NCI-H146 (cell line): ENCODE data around the gene CHRNB1.

Experiments used
- DNase-seq: peaks from one replicate; lab custom pipeline; 2025; lab: John Stamatoyannopoulos, UW

Gene CHRNB1, protein sequence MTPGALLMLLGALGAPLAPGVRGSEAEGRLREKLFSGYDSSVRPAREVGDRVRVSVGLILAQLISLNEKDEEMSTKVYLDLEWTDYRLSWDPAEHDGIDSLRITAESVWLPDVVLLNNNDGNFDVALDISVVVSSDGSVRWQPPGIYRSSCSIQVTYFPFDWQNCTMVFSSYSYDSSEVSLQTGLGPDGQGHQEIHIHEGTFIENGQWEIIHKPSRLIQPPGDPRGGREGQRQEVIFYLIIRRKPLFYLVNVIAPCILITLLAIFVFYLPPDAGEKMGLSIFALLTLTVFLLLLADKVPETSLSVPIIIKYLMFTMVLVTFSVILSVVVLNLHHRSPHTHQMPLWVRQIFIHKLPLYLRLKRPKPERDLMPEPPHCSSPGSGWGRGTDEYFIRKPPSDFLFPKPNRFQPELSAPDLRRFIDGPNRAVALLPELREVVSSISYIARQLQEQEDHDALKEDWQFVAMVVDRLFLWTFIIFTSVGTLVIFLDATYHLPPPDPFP

DNA sequence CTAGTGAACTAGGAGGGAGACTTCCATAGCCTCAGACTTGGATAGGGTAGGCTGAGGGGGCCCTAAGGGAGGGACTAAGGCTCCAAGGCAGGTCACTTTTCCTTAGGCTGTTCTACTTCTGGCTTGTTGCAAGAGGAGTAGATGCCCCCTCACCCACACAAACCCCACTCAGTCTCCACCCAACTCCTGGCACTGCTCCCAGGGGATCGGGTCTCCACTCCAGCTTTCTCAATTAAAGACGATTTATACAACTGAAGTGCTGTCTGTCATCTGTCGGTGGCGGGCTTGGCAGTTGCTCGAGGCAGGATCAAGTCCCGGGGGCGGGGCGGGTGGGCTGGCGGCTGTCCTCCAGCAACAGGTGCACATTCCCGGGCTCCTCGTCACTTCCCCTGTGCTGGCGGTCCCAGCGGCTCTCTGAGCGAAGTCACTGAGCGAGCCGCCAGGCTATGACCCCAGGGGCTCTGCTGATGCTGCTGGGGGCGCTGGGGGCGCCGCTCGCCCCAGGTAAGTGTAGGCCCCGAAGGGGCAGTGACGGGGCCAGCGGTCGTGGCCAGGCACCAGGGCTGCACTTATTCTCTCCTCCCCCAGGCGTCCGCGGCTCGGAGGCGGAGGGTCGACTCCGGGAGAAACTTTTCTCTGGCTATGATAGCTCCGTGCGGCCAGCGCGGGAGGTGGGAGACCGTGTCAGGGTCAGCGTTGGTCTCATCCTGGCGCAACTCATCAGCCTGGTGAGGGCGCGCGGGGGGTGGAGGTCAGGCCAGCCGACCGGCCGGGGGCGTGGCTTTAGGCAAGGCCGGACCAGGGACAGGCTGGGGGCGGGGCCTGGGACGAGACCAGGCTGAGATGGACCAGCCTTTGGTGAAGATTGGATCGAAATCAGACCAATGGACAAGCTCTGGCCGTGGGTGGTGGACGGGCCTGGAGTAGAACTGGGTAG, at the start of gene CHRNB1:
Gene CHRNB1, plus strand, starts transcription at position 380 of the 937 bp plus-strand sequence. Its CDS starts 67 bp downstream, at position 447.
- no peak for DNase-seq

DNA sequence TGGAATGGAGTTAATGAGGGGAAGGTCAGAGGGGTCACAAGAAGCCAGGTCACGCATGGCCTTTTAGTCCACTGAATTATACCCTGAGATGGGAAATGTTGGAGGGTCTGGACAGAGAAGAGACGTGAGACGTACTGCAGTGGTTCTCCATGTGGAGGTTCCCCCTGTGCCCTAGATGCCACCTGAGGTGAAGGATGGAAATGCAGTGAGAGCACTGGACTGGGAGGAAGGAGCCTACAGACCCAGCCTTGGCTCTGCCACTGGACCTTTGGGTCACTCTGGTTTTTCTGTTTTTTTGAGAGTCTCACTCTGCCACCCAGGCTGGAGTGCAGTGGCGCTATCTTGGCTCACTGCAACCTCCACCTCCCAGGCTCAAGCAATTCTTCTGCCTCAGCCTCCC, 48.7 kb upstream of the CHRNB1 start:
- no peak for DNase-seq

DNA sequence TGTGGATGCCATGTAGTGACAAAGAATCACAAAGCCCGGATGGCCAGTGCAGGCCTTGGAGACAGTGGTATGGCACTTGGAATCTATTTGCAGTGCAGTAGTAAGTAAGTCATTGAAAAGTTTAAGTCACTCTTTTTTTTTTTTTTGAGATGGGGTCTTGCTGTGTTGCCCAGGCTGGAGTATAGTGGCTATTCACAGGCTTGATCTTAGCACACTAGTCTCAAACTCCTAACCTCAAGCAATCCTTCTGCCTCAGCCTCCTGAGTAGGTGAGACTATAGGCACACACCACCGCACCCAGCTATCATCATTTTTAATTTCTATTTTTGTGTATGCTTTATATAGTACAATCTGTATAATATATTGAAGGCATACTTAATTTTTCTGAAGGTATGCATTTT, 46.2 kb upstream of the CHRNB1 start:
- no peak for DNase-seq

DNA sequence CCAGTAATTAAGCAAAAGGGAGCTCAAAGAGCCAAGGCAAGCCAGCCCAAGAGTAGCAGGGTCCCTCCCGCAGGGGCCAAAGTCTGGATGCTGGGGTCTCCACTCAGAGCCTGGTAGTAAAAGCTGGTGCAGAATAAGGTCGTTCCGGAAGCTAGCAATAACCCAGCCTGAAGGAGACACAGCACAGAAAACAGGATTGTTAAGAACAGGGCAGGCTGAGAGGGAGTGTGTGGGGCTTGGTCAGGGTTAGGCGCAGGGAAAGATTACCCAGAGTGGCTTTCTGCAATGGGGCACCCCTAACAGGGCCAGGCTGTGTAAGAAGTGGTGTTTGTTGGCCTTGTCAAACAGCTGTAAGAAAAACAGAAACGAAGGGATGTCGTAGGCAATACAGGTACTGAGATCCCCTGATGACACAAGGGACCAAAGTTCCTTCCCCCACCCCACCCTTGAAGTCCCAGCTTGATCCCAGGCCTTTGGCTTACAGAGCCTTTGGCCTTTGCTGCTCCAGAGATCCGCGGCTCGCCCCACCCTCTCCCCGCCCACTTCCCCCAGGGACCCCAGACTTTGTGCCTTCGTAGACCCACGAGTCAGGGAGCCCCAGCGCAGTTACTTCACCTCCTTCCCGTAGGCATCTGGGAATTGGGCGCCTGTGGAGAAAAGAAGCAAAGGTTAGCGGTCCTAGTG, 41.7 kb upstream of the CHRNB1 start:
- DNase-seq, result no peak

DNA sequence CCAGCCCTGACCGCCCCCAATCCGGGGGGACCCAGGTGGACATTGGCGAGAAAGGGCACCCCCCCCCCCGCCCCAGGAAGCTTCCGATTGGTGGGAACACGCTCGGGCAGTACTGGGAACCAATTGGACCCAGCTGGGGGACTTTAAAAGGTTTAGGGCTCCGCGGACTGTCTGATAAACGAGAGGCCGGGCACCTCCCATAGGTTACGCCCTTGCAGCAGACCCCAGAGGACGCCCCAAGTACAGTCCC, 41.2 kb upstream of the CHRNB1 start:
- DNase-seq, result no peak

DNA sequence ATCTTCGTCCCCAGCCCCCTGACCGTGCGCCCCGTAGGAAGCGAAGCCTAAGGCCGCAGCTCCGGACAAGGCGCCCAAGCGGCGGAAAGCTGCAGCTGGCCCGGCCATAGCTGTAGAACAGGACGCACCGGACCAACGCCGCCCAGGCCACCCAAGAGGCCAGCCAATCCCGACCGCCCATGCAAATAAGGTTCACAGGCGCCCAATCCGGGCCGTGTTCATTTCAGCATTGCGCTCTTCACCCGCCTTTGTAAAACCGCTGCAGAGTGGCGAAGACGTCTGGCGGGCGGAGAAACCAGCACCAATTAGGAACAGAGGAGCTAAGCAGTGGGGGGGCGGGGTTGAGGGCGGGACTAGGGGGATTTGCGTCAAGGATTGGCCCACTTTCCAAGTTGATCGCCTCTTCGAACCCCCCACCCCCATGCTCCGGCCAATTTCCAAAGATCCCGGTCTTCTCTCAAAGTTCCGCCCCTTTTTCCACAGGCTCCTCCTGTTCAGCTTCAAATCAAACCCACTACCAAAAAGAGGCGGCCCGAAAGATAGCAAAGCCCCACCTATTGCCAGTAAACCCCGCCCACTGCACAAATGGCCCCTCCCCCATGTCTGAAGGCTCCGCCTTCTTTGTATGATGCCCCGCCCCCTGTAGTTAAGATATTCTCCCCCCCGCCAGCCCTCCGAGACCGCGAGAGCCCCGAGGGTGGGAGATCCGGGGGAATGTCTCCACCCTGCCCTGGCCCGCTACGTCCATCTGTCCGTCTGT, 40.7 kb upstream of the CHRNB1 start, which contains the start of gene TMEM256:
Gene TMEM256, minus strand, starts transcription at position 121 of the 760 bp plus-strand sequence. Its CDS starts 13 bp downstream, at position 108.
- peak; percentile 99 for DNase-seq

DNA sequence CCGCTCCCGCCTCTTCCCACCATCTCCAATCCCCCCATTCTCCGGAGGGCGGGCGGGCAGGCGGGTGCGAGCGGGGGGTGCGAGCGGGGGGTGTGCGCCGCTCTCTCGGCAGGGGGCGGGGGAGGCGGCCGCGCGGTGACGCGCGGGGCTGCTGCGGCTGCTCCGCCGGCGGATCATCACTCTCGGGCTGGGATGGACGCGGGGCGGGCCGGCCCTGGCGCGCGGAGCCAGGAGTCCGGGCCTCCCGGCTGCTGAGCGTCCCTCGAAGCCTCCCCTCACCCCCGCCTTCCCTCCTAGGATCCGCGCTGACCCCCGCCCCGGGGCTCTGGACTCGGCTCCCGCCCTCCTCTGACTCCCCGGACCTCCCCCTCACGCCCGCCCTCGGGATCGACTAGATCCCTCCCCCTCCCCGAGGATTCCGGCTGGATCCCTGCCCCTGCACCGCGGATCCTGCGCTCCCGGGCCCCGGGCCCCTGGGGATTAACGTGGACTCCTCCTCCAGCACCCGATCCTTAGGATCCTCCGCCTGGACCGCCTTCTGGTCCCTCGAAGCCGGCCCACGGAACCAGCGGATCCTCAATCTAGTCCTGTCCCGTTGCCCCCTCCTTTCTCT, 40.0 kb upstream of the CHRNB1 start:
- DNase-seq, result peak; percentile 72

DNA sequence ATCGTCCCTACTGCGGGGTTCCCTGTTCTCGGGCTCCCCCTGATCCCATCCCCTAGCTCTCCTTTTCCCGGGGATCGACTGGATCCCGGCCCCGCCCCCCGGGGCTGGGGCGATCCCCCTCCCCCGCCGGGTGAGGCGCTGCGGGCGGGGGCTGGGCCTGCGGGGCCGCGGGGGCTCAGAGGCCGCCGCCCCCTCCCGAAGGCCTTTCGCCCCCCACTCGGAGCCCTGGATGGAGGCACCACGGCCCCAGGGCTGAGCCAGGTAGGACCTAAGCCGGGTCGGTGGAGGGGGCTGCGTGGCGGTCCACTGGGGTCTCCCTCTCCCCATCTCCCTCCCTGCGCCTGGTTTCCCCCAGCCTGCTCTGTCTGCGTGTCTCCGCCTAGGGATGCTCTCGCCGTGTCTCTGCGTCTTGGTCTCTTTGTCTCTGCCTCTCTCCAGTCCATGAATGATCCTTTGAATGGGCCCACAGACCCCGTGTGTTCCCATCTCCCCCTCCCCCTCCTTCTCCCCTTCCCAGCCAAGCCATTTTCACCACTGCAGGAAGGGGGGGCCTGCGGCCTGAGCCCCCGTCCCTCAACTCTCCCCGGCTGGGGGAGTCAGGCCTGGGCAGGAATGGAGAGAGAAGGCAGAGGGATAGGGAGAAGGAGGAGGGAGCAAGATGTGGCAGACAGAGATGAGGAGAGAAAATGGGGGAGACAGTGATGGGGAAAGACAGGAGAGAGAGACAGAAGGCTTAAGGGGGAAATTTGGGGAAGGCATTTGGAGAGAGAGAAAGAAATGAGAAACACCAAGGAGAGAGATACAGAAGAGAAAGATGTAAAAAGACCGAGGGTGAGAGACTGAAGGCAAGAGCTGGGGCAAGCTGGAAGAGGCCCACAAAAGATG, 39.3 kb upstream of the CHRNB1 start:
- no peak for DNase-seq

DNA sequence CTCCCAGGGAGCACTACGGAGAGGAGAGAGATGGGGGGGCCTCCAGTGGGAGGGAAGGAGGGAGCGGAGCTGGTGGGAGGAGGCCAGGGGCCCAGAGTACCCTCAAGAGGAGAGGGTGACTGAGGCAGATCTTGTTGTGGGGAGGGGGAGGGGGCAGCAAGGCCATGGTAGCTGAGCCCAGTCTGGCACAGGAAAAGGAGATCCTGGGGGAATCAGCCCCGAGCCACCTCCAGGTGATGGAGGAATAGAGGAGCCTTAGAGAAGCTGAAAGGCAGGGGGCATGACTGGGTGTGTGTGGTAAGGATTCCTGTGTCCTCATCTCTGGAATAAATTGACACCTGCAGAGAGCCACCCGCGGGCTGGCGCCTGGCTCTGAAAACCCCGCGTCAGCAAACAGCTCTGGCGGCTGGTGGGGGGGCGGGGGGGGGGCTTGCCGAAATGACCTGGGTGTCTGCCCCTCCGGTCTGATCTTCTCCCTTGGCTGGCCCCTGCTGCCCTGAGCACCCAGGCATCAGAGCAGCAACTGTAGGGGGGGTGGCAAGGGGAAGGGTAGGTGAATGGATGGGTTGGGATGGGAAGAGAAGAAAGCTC, 38.5 kb upstream of the CHRNB1 start:
- peak; percentile 66 for DNase-seq

DNA sequence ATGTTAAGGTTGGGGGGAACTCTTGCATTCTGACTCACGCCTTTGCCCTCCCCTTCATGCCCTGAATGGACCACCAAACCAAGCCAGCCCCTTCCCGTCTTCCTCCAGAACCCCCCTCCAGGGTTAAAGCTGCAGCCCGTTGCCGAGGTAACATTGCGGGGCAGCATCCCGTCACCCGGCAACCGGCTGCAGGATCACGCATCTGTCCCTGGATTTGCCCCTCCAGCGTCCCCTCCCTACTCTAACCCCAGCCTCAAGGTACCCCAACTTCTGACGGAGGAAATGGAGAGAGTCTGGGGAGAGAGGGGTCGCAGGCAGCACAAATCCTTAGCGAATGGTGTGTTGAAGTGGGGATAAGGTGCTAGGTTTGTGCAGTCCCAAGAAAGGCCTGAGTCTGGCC, 37.8 kb upstream of the CHRNB1 start:
- DNase-seq, result no peak

DNA sequence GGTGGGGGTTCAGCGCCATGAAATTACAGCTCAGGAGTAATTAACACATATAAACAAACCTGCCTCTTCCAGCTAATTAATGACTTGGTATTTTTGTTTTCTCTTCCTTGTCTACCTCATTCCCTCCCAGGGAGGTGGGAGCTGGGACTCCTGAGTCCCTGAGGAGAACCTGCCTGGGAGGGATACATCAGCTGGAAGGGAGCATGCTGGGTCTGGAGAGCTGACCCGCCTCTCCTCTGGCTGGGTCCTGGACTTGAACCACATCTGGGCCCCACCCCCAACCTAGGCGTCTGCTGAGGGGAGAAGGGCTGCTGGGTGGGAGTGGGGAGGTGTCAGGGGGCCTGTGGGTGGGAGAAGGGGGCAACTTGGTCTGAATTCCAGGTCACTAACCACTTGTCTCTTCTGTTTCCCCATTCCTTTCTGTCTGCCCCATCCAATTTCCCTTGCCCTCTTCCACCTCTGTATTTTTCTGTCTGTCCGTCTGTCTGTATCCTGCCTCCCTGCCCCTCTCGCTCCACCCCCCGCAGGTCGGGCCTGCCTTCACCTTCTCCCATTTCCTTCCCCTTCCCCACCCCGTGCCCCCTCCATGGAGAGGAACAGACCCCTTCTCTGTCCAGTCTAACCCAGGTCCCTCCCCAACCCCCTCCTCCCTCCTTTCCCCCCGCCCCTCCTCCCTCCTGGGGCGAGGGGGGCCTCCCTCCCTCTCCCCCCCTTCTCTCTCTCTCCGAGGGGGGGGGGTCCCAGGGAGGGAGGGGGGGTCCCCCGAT, 37.2 kb upstream of the CHRNB1 start, which contains the start of gene NLGN2:
Gene NLGN2, plus strand, starts transcription at position 361 of the 767 bp plus-strand sequence. CDS start 411 bp downstream, outside the sequence.
- DNase-seq, result no peak

DNA sequence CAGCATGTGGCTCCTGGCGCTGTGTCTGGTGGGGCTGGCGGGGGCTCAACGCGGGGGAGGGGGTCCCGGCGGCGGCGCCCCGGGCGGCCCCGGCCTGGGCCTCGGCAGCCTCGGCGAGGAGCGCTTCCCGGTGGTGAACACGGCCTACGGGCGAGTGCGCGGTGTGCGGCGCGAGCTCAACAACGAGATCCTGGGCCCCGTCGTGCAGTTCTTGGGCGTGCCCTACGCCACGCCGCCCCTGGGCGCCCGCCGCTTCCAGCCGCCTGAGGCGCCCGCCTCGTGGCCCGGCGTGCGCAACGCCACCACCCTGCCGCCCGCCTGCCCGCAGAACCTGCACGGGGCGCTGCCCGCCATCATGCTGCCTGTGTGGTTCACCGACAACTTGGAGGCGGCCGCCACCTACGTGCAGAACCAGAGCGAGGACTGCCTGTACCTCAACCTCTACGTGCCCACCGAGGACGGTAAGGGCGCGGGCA, 36.6 kb upstream of the CHRNB1 start:
- DNase-seq, result no peak

DNA sequence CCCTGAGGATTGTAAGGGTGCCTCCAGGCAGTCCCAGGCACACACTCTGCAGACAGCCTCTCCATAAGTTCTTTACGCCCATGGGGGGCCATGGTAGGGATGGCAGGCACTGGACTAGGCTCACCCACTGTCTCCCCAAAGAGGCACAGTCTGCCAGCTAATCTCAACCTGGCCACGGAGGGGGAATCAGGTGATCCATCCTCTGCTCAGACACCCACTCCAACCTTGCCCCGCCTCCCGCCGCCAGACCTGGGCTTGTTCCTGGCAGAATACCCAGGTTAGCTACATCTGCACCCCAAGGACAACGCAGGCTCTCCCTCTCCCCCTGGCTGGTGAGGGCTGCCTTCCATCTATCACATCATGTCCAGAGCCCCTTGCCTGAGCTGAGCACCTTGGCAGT, 36.0 kb upstream of the CHRNB1 start:
- no peak for DNase-seq

DNA sequence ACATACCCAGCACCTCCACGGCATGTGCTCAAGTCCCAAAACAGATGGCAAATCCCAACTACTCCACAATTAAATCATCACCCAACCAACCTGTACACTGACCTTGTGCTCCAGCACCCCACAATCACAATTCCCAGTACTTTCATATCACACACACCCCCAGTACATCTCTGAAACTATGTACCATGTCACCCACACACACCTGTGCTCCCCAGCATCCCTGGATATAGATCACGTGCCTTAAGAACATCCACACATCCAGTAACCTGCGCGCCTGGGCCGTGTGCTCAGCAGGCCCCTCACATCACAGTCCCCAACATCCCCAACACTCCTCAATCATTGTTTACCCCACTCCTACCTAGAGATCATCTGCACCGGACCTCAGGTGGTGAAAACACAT, 35.1 kb upstream of the CHRNB1 start:
- no peak for DNase-seq

DNA sequence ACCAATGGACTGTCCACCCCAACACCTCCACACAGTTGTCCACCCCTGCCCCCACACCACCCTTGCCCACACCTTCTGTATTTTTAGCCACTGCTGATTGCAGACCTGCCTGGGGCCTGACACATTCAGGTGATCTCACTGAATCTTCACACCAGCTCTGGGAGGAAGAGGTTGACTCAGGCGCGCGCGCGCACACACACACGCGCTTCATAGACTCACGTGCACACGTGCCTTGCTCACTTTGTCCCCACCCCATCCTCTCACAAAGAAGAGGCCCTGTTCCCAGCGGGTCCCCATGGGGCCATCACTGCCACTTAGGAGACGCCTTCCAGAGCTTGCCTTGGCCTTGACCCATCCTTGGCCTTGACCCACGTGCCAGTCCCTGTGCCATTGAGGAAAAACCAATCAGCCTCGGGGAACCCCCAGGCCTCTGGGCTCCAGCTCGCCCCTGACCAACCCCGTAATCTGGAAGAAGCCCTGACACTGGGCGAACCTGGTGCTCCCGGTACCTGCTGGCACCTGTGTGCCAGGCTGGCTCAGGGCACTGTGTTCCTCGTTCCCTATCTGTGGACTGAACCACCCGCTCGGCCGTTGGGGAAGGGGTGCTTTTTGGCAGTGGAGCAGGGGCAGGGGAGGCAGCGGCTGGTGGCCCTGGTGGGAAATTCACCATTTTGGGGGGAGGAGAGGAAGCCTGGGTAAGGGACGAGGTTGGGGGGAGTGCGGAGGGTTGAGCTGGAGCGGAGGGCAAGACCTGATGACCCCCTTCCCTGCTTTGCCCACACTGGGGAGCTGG, 34.0 kb upstream of the CHRNB1 start:
- DNase-seq, result no peak

DNA sequence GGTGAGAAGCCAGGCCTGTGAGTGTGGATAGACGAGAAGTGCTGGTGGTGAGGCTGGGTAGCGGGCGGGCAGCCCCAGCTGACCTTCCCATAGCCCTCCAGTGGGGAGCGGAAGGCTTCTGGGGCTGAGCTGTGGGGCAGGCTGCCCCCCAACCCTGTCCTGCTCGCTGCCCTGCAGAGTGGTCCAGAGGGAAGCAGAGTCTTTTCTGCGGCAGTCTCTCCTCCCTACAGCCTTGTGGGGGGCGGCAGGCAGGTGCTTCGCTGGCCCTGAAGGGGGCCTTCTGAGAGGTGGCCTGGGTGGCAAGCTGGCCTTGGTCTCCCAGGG, 33.5 kb upstream of the CHRNB1 start:
- no peak for DNase-seq

DNA sequence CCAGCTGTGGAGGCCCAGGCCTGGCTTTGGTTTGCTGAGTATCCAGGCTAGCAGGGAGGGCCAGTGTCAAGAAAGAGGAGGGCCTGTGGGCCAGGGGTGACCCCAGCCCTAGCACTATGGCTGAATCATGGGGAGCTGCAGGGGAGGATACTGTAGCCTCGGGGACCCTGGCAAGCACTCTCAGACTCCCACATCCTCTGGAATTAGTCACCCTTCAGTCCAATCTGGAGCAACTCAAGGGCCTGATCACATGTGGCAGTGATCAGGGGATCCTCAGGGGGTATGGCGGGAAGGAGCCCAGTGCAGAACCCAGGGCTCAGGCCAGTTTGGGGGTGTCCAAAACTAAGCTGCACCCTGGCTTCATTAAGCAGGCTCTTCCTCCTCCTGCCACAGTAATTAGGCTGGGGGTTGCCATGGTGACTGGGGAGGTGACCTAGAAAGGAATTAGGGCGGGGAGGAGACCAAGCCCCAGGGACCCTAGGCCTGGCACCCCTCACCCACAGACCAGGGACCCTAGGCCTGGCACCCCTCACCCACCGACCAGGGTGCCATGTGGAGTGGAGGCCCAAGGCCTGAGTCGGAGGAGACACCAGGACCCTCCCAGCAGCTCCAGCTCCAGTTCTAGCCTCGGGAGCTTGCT, 31.4 kb upstream of the CHRNB1 start:
- no peak for DNase-seq

DNA sequence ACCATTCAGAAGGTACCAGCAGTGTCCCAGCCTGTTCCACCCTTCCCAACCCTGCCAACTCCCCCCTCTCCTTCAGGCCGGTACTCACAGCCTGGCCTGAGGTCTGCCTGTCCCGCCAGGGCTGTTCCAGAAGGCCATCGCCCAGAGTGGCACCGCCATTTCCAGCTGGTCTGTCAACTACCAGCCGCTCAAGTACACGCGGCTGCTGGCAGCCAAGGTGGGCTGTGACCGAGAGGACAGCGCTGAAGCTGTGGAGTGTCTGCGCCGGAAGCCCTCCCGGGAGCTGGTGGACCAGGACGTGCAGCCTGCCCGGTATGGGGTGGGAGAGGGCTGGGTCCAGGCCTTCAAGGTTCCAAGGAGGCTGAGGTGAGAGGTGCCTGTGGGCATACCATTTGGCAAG, 30.0 kb upstream of the CHRNB1 start:
- DNase-seq, result no peak
